ENCODE data around the gene GSTO1.

GSTO1 gene

GRCh38 chr10:104300736-104301292, 46.1 kb downstream of the GSTO1 start:
- peaks cover 15 to 24% of the 10 kb centered on the region in 2 donors for H3K4me1 ChIP-seq (ENCODE audit: control insufficient read depth in 1 of 2, insufficient read depth in 2 of 2, low read length in 2 of 2)
- H3K36me3 ChIP-seq (ENCODE audit: control insufficient read depth in 1 of 2, insufficient read depth in 2 of 2, low read length in 2 of 2): no peaks in the 10 kb centered on the region
- H3K4me3 ChIP-seq (ENCODE audit: low read depth in 1 of 2, low read length in 2 of 2): peak overlapping the region in 1 of 2 donors; percentile 6
- peak overlapping the region; percentile 82 for H3K27ac ChIP-seq (ENCODE audit: low read depth, low read length)
- H3K27me3 ChIP-seq (ENCODE audit: control insufficient read depth in 1 of 2, insufficient read depth in 2 of 2, low read length in 2 of 2): no peaks in the 10 kb centered on the region
- peak overlapping the region; percentile 44 for H3K9ac ChIP-seq (ENCODE audit: low read depth in 1 of 2, low read length in 2 of 2)
- H3K9me3 ChIP-seq (ENCODE audit: control insufficient read depth in 1 of 2, low read length in 2 of 2): no peaks in the 10 kb centered on the region

GRCh38 chr10:104301907-104302690, 47.4 kb downstream of the GSTO1 start:
- no peak overlapping the region for H3K9ac ChIP-seq (ENCODE audit: low read depth in 1 of 2, low read length in 2 of 2)
- H3K9me3 ChIP-seq (ENCODE audit: control insufficient read depth in 1 of 2, low read length in 2 of 2): no peaks in the 10 kb centered on the region
- H3K4me1 ChIP-seq (ENCODE audit: control insufficient read depth in 1 of 2, insufficient read depth in 2 of 2, low read length in 2 of 2): peaks cover 19 to 30% of the 10 kb centered on the region in 2 donors
- no peaks in the 10 kb centered on the region for H3K36me3 ChIP-seq (ENCODE audit: control insufficient read depth in 1 of 2, insufficient read depth in 2 of 2, low read length in 2 of 2)
- H3K27me3 ChIP-seq (ENCODE audit: control insufficient read depth in 1 of 2, insufficient read depth in 2 of 2, low read length in 2 of 2): no peaks in the 10 kb centered on the region
- H3K4me3 ChIP-seq (ENCODE audit: low read depth in 1 of 2, low read length in 2 of 2): no peak overlapping the region
- H3K27ac ChIP-seq (ENCODE audit: low read depth, low read length): no peak overlapping the region

DNA sequence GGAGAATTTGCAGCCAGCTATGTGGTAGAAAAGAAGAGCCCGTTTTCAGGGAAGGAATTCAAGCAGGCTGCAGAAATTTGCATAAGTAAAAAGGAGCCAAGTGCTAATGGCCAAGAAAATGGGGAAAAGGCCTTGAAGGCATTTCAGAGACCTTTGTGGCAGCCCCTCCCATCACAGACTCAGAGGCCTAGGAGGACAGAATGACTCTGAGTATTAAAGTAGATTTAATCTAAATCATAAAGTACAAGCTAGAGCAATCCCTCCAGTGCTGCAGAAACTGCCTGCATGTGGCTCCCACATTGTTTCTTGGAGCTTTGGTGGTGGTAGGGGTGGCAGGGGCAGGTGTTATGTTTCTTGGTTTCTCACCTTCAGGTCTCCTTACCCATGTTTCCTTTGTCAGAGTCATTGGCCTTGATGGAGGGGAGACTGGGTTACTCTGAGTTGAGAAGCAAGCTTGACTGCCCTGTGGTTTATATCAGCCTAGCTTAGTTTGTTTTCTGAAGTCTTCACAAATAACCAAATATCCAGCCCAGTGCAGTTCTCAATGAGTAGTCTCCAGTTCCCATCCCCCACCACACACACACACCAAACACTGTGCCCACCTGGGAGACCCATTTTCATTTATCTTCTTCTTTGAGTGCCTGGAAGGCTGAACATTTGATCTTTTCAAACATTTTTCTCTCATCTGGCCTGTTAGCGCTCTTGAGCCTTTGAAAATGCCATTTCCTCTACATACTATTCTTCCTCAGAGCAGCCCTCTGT, 49.1 kb downstream of the GSTO1 start:
- H3K9me3 ChIP-seq (ENCODE audit: control insufficient read depth in 1 of 2, low read length in 2 of 2): no peaks in the 10 kb centered on the region
- peaks cover 27 to 39% of the 10 kb centered on the region in 2 donors for H3K4me1 ChIP-seq (ENCODE audit: control insufficient read depth in 1 of 2, insufficient read depth in 2 of 2, low read length in 2 of 2)
- no peak overlapping the region for H3K9ac ChIP-seq (ENCODE audit: low read depth in 1 of 2, low read length in 2 of 2)
- no peak overlapping the region for H3K4me3 ChIP-seq (ENCODE audit: low read depth in 1 of 2, low read length in 2 of 2)
- H3K27ac ChIP-seq (ENCODE audit: low read depth, low read length): no peak overlapping the region
- H3K36me3 ChIP-seq (ENCODE audit: control insufficient read depth in 1 of 2, insufficient read depth in 2 of 2, low read length in 2 of 2): no peaks in the 10 kb centered on the region
- H3K27me3 ChIP-seq (ENCODE audit: control insufficient read depth in 1 of 2, insufficient read depth in 2 of 2, low read length in 2 of 2): no peaks in the 10 kb centered on the region

DNA sequence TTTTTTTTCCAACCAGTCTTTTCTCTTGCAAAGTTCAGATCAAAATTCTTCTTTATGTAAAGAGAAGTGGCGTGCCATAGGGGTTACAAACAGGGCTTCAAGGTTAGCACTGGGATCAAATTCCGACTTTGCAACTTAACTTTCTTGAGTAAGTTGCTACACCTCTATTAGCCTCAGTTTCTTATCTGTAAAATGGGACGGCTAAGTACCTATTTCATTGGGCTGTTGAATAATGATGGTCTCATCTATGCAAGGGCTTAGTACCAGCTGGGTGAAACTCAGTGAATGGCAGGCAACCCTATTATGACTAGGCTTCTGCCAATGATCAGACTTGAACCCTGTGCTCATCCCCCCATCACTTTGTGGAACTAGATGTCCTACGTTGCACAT, 49.7 kb downstream of the GSTO1 start:
- Histone ChIP-seq H3K4me3 (ENCODE audit: low read depth in 1 of 2, low read length in 2 of 2) (no peak overlapping the region), H3K36me3 (ENCODE audit: control insufficient read depth in 1 of 2, insufficient read depth in 2 of 2, low read length in 2 of 2) (no peaks in the 10 kb centered on the region), H3K4me1 (ENCODE audit: control insufficient read depth in 1 of 2, insufficient read depth in 2 of 2, low read length in 2 of 2) (peaks cover 27 to 39% of the 10 kb centered on the region in 2 donors), H3K9ac (ENCODE audit: low read depth in 1 of 2, low read length in 2 of 2) (no peak overlapping the region), H3K9me3 (ENCODE audit: control insufficient read depth in 1 of 2, low read length in 2 of 2) (no peaks in the 10 kb centered on the region), H3K27me3 (ENCODE audit: control insufficient read depth in 1 of 2, insufficient read depth in 2 of 2, low read length in 2 of 2) (no peaks in the 10 kb centered on the region), H3K27ac (ENCODE audit: low read depth, low read length) (no peak overlapping the region)

GRCh38 chr10:104304927-104305326, 50.2 kb downstream of the GSTO1 start:
- no peak overlapping the region for H3K27ac ChIP-seq (ENCODE audit: low read depth, low read length)

DNA sequence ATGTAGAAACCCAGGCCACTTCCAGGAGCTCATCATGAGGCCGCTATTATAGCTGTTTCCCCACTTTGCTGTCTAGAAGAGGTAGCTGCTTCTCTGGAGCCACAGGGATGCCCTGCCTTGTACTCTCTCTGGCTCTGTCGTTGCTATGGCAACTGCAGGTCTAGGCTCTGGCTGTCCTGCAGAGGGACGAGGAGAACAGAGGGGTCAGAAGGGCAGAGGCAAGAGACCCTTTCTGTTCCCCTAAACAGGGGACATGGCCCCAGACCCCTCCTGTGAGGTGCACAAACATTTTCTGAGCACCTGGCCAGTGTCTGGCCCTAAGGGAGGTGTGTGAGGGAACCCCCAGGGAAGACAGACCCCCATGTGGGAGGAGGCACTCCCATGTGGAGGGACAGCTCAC, 52.2 kb downstream of the GSTO1 start:
- Histone ChIP-seq H3K9ac (ENCODE audit: low read depth in 1 of 2, low read length in 2 of 2) (no peak overlapping the region), H3K9me3 (ENCODE audit: control insufficient read depth in 1 of 2, low read length in 2 of 2) (no peaks in the 10 kb centered on the region), H3K4me3 (ENCODE audit: low read depth in 1 of 2, low read length in 2 of 2) (no peak overlapping the region), H3K36me3 (ENCODE audit: control insufficient read depth in 1 of 2, insufficient read depth in 2 of 2, low read length in 2 of 2) (peaks cover 4 to 6% of the 10 kb centered on the region in 2 donors), H3K27me3 (ENCODE audit: control insufficient read depth in 1 of 2, insufficient read depth in 2 of 2, low read length in 2 of 2) (no peaks in the 10 kb centered on the region), H3K4me1 (ENCODE audit: control insufficient read depth in 1 of 2, insufficient read depth in 2 of 2, low read length in 2 of 2) (peaks cover 15 to 21% of the 10 kb centered on the region in 2 donors), H3K27ac (ENCODE audit: low read depth, low read length) (no peak overlapping the region)

More at GRCh38 chr10:104304927-104305326, 50.2 kb downstream of the GSTO1 start:
- Histone ChIP-seq H3K4me3 (ENCODE audit: low read depth in 1 of 2, low read length in 2 of 2) (no peak overlapping the region), H3K27me3 (ENCODE audit: control insufficient read depth in 1 of 2, insufficient read depth in 2 of 2, low read length in 2 of 2) (no peaks in the 10 kb centered on the region), H3K36me3 (ENCODE audit: control insufficient read depth in 1 of 2, insufficient read depth in 2 of 2, low read length in 2 of 2) (no peaks in the 10 kb centered on the region), H3K4me1 (ENCODE audit: control insufficient read depth in 1 of 2, insufficient read depth in 2 of 2, low read length in 2 of 2) (peaks cover 27 to 33% of the 10 kb centered on the region in 2 donors), H3K9me3 (ENCODE audit: control insufficient read depth in 1 of 2, low read length in 2 of 2) (no peaks in the 10 kb centered on the region), H3K9ac (ENCODE audit: low read depth in 1 of 2, low read length in 2 of 2) (no peak overlapping the region)

- Histone ChIP-seq H3K9me3 (ENCODE audit: control insufficient read depth in 1 of 2, low read length in 2 of 2) (no peaks in the 10 kb centered on the region), H3K4me3 (ENCODE audit: low read depth in 1 of 2, low read length in 2 of 2) (no peak overlapping the region), H3K4me1 (ENCODE audit: control insufficient read depth in 1 of 2, insufficient read depth in 2 of 2, low read length in 2 of 2) (peaks cover 15 to 21% of the 10 kb centered on the region in 2 donors), H3K36me3 (ENCODE audit: control insufficient read depth in 1 of 2, insufficient read depth in 2 of 2, low read length in 2 of 2) (peaks cover 6% of the 10 kb centered on the region in 2 donors), H3K27ac (ENCODE audit: low read depth, low read length) (no peak overlapping the region), H3K27me3 (ENCODE audit: control insufficient read depth in 1 of 2, insufficient read depth in 2 of 2, low read length in 2 of 2) (no peaks in the 10 kb centered on the region), H3K9ac (ENCODE audit: low read depth in 1 of 2, low read length in 2 of 2) (no peak overlapping the region)
Observed at GRCh38 chr10:104307576-104308438, 53.1 kb downstream of the GSTO1 start.

- Histone ChIP-seq H3K27ac (ENCODE audit: low read depth, low read length) (no peak overlapping the region), H3K36me3 (ENCODE audit: control insufficient read depth in 1 of 2, insufficient read depth in 2 of 2, low read length in 2 of 2) (peaks cover 6 to 13% of the 10 kb centered on the region in 2 donors), H3K4me3 (ENCODE audit: low read depth in 1 of 2, low read length in 2 of 2) (no peak overlapping the region), H3K9me3 (ENCODE audit: control insufficient read depth in 1 of 2, low read length in 2 of 2) (no peaks in the 10 kb centered on the region), H3K27me3 (ENCODE audit: control insufficient read depth in 1 of 2, insufficient read depth in 2 of 2, low read length in 2 of 2) (no peaks in the 10 kb centered on the region), H3K4me1 (ENCODE audit: control insufficient read depth in 1 of 2, insufficient read depth in 2 of 2, low read length in 2 of 2) (peaks cover 15 to 21% of the 10 kb centered on the region in 2 donors), H3K9ac (ENCODE audit: low read depth in 1 of 2, low read length in 2 of 2) (no peak overlapping the region)
Observed at GRCh38 chr10:104308439-104308903, 53.8 kb downstream of the GSTO1 start.

DNA sequence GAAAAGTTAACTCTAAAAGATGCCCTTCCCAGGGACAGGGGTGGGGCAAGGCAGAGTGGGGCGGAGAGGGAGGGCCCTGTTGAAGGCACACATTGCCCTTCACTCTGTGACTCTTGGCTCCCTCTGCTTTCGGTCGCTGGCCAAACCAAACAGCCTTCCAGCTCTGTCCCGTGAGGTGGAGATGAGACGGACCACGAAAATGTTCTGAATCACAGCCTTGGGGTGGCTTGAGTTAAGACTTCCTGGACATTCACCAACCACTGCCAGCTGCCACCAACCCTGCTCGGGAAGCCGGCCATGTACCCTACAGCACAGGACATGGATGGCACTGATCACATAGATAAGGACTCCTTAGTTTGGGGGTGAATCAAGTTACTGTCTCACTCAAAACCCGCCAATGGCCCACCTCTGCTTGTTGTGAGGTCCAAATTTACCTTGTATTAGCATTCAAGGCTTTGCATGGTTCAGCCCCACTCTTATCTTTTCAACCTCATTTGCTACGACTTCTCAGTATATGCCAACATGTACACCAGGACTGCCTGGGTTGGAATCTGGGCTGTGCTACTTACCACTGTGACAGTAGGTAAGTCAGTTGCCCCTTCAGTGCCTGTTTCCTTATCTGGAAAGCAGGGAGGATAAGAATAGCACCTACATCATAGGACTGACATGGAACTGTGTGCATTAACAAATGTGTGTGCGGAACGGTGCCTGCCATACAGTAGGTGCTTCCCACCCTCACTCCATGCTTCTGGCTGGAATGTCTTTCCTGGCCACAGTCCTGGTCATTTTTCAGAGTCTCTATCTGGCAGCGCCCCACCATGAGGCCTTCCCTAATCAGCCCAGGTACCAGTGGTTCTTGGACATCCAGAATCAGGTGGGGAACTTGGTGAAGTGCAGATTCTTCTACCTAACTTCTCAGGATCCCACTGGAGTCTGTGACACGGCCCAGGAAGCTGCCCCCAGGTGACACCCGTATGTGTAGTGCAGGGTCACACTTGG, 55.6 kb downstream of the GSTO1 start:
- no peak overlapping the region for H3K4me3 ChIP-seq (ENCODE audit: low read depth in 1 of 2, low read length in 2 of 2)
- H3K4me1 ChIP-seq (ENCODE audit: control insufficient read depth in 1 of 2, insufficient read depth in 2 of 2, low read length in 2 of 2): peaks cover 15 to 20% of the 10 kb centered on the region in 2 donors
- H3K36me3 ChIP-seq (ENCODE audit: control insufficient read depth in 1 of 2, insufficient read depth in 2 of 2, low read length in 2 of 2): peaks cover 21 to 31% of the 10 kb centered on the region in 2 donors
- no peak overlapping the region for H3K27ac ChIP-seq (ENCODE audit: low read depth, low read length)
- no peak overlapping the region for H3K9ac ChIP-seq (ENCODE audit: low read depth in 1 of 2, low read length in 2 of 2)
- H3K27me3 ChIP-seq (ENCODE audit: control insufficient read depth in 1 of 2, insufficient read depth in 2 of 2, low read length in 2 of 2): no peaks in the 10 kb centered on the region
- no peaks in the 10 kb centered on the region for H3K9me3 ChIP-seq (ENCODE audit: control insufficient read depth in 1 of 2, low read length in 2 of 2)
